Liver (tissue), 3 donors: ENCODE data around the gene ZKSCAN4.

Experiments used
- ATF3 ChIP-seq: IDR thresholded peaks from 2 replicates; pipeline ENCODE4 v1.6.1; 2016; ENCODE audit warnings: antibody characterized with exemption
- CTCF ChIP-seq: fragments of 150-350 bp; IDR thresholded peaks from 2 replicates; pipeline ENCODE4 v1.5.1; 2017; ENCODE audit warnings: improper control_type of control experiment, low read depth, low read length; ENCODE audit not compliant: missing input control
- RAD21 ChIP-seq, 2 donors: IDR thresholded peaks; 2 replicates each; pipeline ENCODE4 v1.6.1; 2016; ENCODE audit warnings: antibody characterized with exemption in 2 of 2, mild to moderate bottlenecking in 2 of 2
- donor health status: healthy.
- donor health status: healthy.

- TF ChIP-seq ATF3 (no peak), CTCF (no peak), RAD21 (IDR thresholded peaks at IDR 0.05) (no peak)
Observed at GRCh38 chr6:28250747-28251146, 1.3 kb downstream of the ZKSCAN4 start.
